A549 treated with AZD9567 at 1 μM for 4 hours (cell line): Measurements from ENCODE around the gene HSD17B4. TPM values are rescaled to one million over a fixed set of nuclear protein-coding genes. Genes with fewer than 3 reads are reported as not detected.

Source experiments
- total RNA-seq: library from RNA; stranded (reverse); fragments of 200-300 nt; extraction: Qiagen RNA extraction; gene quantifications from 5 replicates; pipeline ENCODE4 v1.2.3, GENCODE V29; 2022; ENCODE audit not compliant: insufficient read depth

HSD17B4 gene, protein sequence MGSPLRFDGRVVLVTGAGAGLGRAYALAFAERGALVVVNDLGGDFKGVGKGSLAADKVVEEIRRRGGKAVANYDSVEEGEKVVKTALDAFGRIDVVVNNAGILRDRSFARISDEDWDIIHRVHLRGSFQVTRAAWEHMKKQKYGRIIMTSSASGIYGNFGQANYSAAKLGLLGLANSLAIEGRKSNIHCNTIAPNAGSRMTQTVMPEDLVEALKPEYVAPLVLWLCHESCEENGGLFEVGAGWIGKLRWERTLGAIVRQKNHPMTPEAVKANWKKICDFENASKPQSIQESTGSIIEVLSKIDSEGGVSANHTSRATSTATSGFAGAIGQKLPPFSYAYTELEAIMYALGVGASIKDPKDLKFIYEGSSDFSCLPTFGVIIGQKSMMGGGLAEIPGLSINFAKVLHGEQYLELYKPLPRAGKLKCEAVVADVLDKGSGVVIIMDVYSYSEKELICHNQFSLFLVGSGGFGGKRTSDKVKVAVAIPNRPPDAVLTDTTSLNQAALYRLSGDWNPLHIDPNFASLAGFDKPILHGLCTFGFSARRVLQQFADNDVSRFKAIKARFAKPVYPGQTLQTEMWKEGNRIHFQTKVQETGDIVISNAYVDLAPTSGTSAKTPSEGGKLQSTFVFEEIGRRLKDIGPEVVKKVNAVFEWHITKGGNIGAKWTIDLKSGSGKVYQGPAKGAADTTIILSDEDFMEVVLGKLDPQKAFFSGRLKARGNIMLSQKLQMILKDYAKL
- total RNA-seq = 53.2 to 79.2 TPM (median 56.6 TPM) in 5 replicates

GRCh38 chr5:119452373-119453039, at the start of gene HSD17B4:
Gene HSD17B4, plus strand, starts transcription at chr5:119452497. Its CDS starts 79 bp downstream, at chr5:119452576.

Other genes with a start within 250 kb of the HSD17B4 start
- gene TNFAIP8, start 96.5 kb upstream of the HSD17B4 start, total RNA-seq = 12.4 to 22.1 TPM (median 16.9 TPM) in 5 replicates
- gene FAM170A, start 177.1 kb downstream of the HSD17B4 start, total RNA-seq = not detected in 5 replicates